NCI-H2227 treated with DMSO at 0.1 percent for 48 hours (cell line): ENCODE results near the gene COL4A6.
A peak's percentile ranks its signal among the peaks of the same experiment; 100 is the strongest.
"Not testable (repeated sequence)": the region's sequence is repeated elsewhere in the genome, so short reads cannot be mapped to it uniquely, and the experiment has no call there.

Experiments used
- DNase-seq: peaks from one replicate; lab custom pipeline; 2025; lab: John Stamatoyannopoulos, UW

Gene COL4A6

DNA sequence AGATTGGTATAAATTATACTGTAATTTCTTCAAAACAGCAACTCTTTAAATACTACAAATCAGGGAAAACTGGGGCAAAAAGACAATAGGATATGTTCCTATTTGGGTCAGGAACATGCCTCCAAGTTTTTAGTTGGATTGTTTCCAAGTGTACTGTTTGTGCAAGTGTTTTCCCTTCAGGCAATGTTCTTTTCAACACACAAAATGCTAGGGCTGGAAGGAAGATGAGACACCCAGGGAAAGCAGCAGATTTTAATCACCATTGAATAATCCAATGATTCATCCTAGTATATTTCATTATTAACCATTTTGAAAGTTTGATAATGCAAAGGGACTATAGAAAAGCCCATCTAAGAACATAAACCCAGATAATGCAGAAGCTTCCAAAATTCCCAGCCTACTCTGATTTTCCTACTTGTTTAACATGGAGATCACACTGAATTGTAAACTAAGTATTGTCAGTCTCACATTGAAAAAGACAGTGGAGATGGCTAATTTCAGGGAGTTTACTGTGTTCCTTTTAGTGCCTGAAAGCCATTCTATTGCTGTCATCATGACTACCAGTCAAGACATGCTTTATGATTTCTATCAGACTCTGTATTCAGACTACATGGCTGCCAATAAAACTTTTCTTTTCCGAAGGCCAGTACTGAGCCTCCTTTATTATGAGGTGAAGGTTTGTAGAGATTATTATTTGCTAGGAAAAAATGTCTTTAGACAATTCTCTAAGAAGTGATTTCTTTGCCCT lies 38.6 kb downstream of the COL4A6 start:
- no peak for DNase-seq

GRCh38 chrX:108397627-108398391 lies 40.4 kb downstream of the COL4A6 start:
- DNase-seq, result no peak

DNA sequence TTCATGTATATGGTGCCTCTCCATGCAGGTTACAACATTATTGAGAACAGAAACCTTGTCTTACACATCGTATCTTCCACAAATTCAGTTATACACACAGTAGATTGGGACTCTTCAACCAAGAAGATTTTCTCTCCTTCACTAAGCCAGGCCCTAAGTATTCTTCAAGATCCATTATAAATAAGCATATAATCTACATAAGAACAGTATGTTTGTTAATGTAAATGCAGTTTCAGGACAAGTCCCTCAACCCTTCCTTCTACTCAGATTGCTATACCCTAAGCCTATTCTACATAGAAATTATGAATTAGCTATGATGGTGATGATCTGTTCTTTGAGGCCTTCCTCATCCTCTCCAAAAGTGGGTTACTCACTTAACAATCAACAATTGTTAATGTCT lies 41.2 kb downstream of the COL4A6 start:
- DNase-seq, result no peak

GRCh38 chrX:108396188-108396891 lies 41.9 kb downstream of the COL4A6 start:
- DNase-seq, result no peak

- DNase-seq, result not testable (repeated sequence)
Observed at GRCh38 chrX:108390976-108391717, 47.1 kb downstream of the COL4A6 start.

DNA sequence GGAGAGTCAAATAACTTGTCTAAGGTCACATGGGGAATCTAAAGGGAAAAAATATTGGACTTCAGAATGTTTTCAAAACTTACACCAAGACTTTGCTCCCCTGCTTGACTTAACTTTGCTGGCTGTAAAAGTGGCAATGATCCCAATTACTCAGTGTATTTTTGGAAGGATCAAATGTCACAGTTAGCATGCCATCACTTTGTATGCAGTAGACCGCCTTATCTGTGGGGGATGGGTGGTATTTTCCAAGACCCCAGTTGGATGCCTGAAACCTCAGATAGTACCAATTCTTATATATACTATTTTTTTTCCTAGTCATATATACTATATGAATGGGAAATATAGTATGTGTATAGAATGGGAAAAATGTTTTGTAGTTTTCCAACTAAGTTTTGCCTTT lies 53.4 kb downstream of the COL4A6 start:
- DNase-seq, result no peak

GRCh38 chrX:108380222-108380621 lies 58.0 kb downstream of the COL4A6 start:
- DNase-seq, result no peak

DNA sequence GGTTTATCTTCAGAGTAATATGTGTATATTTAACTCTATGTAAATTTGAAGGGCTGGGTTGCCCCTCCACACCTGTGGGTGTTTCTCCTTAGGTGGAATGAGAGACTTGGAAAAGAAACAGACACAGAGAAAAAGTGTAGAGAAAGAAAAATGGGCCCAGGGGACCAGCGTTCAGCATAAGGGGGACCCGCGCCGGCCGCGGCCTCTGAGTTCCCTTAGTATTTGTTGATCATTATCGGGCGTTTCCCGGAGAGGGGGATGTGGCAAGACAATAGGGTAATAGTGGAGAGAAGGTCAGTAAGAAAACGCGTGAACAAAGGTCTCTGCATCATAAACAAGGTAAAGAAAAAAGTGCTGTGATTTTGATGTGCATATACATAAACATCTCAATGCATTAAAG lies 61.4 kb downstream of the COL4A6 start:
- DNase-seq, result not testable (repeated sequence)

- DNase-seq, result not testable (repeated sequence)
Observed at GRCh38 chrX:108375591-108375990, 62.6 kb downstream of the COL4A6 start.

GRCh38 chrX:108366644-108367406 lies 71.4 kb downstream of the COL4A6 start:
- DNase-seq, result no peak

GRCh38 chrX:108362026-108362425 lies 76.2 kb downstream of the COL4A6 start:
- no peak for DNase-seq

DNA sequence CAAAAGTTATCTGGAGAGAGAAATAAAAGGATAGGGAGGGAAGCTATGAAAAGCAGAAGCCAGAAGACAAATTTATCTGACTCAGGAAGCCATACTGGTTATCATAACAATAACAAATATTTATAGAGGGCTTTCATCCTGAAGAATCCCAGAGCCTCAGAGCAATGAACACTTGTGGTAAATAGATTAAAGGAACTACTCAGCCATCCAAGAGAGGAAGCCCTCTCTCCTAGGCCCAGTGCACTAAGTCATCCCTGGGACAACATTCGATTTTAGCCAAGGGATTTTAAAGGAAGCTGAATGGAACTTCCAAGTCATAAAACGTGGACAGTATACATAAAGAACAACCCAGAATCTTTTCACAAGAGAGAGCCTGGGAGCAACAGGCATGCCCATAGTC lies 76.9 kb downstream of the COL4A6 start:
- DNase-seq, result no peak

GRCh38 chrX:108359806-108360602 lies 78.2 kb downstream of the COL4A6 start:
- no peak for DNase-seq

DNA sequence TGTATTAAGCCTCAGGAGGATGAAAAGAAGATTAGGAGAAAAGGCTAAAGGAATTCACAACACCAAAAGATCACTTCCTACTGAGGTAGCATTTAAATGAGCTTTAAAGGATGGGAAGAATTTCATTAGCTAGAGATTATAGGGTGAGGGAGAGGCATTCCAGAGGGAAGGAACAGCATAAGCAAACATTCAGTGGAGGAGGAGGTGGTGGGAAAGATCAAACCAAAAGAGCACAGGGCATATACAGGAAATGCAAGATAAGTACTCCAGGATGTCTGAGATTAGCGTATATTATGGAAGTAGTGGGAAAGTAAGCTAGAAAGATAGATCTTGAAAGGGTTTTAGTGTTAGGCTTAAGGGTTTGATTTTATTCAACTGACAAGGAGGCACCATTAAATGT lies 84.8 kb downstream of the COL4A6 start:
- no peak for DNase-seq

DNA sequence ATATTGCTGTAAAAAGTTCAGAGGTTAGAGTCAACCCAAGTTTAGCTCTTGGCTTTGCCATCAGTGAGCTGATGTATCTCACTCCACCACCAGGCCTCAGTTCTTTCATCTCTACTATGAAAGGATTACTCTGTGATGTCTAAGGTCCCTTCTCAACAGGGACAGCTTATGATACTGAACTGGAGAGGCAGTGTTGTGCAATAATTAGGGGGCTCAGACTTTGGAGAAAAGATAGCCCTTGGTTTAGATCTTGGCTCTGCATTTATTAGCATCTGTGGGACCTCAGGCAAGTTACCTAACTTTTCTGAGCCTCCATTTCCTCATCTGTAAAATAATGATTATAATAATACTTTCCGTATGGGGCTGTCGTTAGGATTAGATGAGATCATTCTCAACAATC lies 89.0 kb downstream of the COL4A6 start:
- no peak for DNase-seq

DNA sequence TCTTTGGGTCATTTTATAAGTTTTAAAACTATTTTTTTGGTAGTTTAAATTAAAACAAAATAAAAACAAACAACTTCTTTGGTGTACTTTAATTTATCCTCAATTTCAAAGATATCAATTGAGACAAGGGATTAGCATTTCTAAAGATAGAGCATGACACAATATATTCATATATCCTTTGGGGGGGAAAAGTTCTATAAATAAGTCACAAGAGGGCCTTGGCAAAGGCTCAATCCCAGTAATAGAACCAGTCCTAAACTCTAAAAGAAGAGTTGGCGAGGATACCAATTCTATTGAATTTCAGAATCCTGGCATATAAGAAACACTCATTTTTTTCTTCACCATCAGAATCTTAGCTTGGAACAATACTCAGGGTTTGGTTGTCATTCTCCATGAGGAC lies 89.7 kb downstream of the COL4A6 start:
- no peak for DNase-seq

- DNase-seq, result peak; percentile 6
Observed at GRCh38 chrX:108347800-108348199, 90.4 kb downstream of the COL4A6 start.

DNA sequence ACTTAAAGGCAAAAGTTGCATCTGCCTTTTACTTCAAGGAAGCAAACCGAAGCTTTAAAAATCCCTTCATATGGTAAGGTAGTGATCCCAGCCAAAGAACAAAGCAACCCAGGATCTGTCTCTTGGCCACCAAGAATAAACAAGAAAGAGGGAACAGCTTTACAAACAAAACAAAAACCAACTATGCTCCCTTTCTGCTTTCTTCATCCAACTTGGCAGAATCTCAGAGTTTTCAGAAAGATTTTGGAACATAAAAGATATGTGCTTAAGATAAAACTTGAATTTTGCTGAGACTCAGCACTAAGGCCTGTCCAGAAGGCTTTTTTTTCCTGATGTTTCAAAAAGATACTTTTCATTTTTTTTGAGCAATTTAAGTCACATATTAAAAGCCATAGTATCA lies 94.0 kb downstream of the COL4A6 start:
- DNase-seq, result no peak

DNA sequence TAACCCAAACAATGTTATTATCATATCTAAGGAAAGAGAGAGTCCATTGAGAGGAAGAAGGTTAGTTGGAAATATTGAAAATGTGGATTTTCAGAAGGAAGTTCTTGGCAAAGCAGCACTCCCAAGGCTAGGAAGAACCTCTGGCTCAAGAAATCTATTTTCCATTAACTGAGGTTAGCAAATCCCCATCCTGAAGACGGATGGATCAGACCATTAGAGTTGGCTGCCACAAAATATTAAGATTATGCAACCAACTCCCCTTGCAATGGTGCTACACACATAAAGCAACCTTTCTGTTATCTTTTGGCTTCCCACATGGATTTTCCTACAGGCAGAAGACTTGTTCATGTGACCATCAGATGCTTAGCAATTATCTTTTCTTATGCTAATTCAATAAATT lies 96.3 kb downstream of the COL4A6 start:
- no peak for DNase-seq

GRCh38 chrX:108332281-108332680 lies 105.9 kb downstream of the COL4A6 start:
- no peak for DNase-seq
